WTC11 (cell line): Measurements from ENCODE around the gene GPR152. TPM values are rescaled to one million over a fixed set of nuclear protein-coding genes. Genes with fewer than 3 reads are reported as not detected.

ENCODE experiments used
- ATF1 ChIP-seq: sonication (generic); formaldehyde crosslinking; IDR thresholded peaks from 2 replicates; pipeline ENCODE4 v1.8.1; 2023; ENCODE audit warnings: mild to moderate bottlenecking, moderate library complexity, missing genetic modification reagents
- CREM ChIP-seq: sonication (generic); formaldehyde crosslinking; IDR thresholded peaks from 2 replicates; pipeline ENCODE4 v1.8.1; 2022; ENCODE audit warnings: mild to moderate bottlenecking, missing genetic modification reagents, moderate library complexity
- FOXP1 ChIP-seq: sonication (generic); formaldehyde crosslinking; IDR thresholded peaks from 2 replicates; pipeline ENCODE4 v1.8.0; 2022; ENCODE audit warnings: missing genetic modification reagents, mild to moderate bottlenecking, moderate library complexity, borderline replicate concordance
- HMGA2 ChIP-seq: fragments of 250-450 bp; sonication (Bioruptor Pico); IDR thresholded peaks from 2 replicates; pipeline ENCODE4 v1.4.0; 2021; ENCODE audit warnings: mild to moderate bottlenecking, moderate library complexity
- MXD4 ChIP-seq: fragments of 250-450 bp; sonication (Bioruptor Pico); IDR thresholded peaks from 2 replicates; pipeline ENCODE4 v1.8.0; 2021; ENCODE audit warnings: mild to moderate bottlenecking, moderate library complexity, borderline replicate concordance
- SP1 ChIP-seq: sonication (generic); formaldehyde crosslinking; conservative IDR thresholded peaks from 2 replicates; pipeline ENCODE4 v1.8.1; 2022; ENCODE audit warnings: missing genetic modification reagents
- TEAD1 ChIP-seq: sonication (generic); formaldehyde crosslinking; IDR thresholded peaks from 2 replicates; pipeline ENCODE4 v1.8.0; 2022; ENCODE audit warnings: mild to moderate bottlenecking, missing genetic modification reagents
- ZNF138 ChIP-seq: sonication (generic); formaldehyde crosslinking; conservative IDR thresholded peaks from 2 replicates; pipeline ENCODE4 v1.8.1; 2022; ENCODE audit warnings: mild to moderate bottlenecking, moderate library complexity, missing genetic modification reagents
- ZNF396 ChIP-seq: fragments of 250-450 bp; sonication (Bioruptor Pico); IDR thresholded peaks from 2 replicates; pipeline ENCODE4 v1.8.0; 2021; ENCODE audit warnings: mild to moderate bottlenecking, moderate library complexity, borderline replicate concordance
- ZNF671 ChIP-seq: fragments of 250-450 bp; sonication (Bioruptor Pico); IDR thresholded peaks from 2 replicates; pipeline ENCODE4 v1.8.0; 2021; ENCODE audit warnings: mild to moderate bottlenecking
- total RNA-seq: library from RNA; stranded (reverse); gene quantifications from 3 replicates; pipeline ENCODE4 v1.2.3, GENCODE V29; 2021
- TF ChIP-seq, protein P1 (sequence below): sonication (generic); formaldehyde crosslinking; IDR thresholded peaks from 2 replicates; pipeline ENCODE4 v1.8.0; 2022; ENCODE audit warnings: missing genetic modification reagents
- TF ChIP-seq, protein P2 (sequence below): sonication (generic); formaldehyde crosslinking; IDR thresholded peaks from 2 replicates; pipeline ENCODE4 v1.8.0; 2023; ENCODE audit warnings: missing genetic modification reagents
- TF ChIP-seq, protein P3 (sequence below): fragments of 250-450 bp; sonication (Bioruptor Pico); conservative IDR thresholded peaks from 2 replicates; pipeline ENCODE4 v1.9.0; 2021; ENCODE audit warnings: mild to moderate bottlenecking
- TF ChIP-seq, protein P4 (sequence below): sonication (generic); formaldehyde crosslinking; IDR thresholded peaks from 2 replicates; pipeline ENCODE4 v1.8.1; 2023; ENCODE audit warnings: mild to moderate bottlenecking, missing genetic modification reagents
- TF ChIP-seq, protein P5 (sequence below): fragments of 250-450 bp; sonication (Bioruptor Pico); IDR thresholded peaks from 2 replicates; pipeline ENCODE4 v1.8.0; 2021; ENCODE audit warnings: mild to moderate bottlenecking
- TF ChIP-seq, protein P6 (sequence below): sonication (generic); formaldehyde crosslinking; IDR thresholded peaks from 2 replicates; pipeline ENCODE4 v1.8.1; 2023; ENCODE audit warnings: mild to moderate bottlenecking, missing genetic modification reagents, moderate library complexity
- TF ChIP-seq, protein P7 (sequence below): sonication (generic); formaldehyde crosslinking; IDR thresholded peaks from 2 replicates; pipeline ENCODE4 v1.8.0; 2023; ENCODE audit warnings: missing genetic modification reagents, mild to moderate bottlenecking, borderline replicate concordance
- TF ChIP-seq, protein P8 (sequence below): sonication (generic); formaldehyde crosslinking; IDR thresholded peaks from 2 replicates; pipeline ENCODE4 v1.8.0; 2022; ENCODE audit warnings: mild to moderate bottlenecking, missing genetic modification reagents
- TF ChIP-seq, protein P9 (sequence below): sonication (generic); formaldehyde crosslinking; IDR thresholded peaks from 2 replicates; pipeline ENCODE4 v1.8.1; 2023; ENCODE audit warnings: mild to moderate bottlenecking, missing genetic modification reagents

GPR152 gene
- total RNA-seq, 1 experiment from 2014 or later = not detected

DNA sequence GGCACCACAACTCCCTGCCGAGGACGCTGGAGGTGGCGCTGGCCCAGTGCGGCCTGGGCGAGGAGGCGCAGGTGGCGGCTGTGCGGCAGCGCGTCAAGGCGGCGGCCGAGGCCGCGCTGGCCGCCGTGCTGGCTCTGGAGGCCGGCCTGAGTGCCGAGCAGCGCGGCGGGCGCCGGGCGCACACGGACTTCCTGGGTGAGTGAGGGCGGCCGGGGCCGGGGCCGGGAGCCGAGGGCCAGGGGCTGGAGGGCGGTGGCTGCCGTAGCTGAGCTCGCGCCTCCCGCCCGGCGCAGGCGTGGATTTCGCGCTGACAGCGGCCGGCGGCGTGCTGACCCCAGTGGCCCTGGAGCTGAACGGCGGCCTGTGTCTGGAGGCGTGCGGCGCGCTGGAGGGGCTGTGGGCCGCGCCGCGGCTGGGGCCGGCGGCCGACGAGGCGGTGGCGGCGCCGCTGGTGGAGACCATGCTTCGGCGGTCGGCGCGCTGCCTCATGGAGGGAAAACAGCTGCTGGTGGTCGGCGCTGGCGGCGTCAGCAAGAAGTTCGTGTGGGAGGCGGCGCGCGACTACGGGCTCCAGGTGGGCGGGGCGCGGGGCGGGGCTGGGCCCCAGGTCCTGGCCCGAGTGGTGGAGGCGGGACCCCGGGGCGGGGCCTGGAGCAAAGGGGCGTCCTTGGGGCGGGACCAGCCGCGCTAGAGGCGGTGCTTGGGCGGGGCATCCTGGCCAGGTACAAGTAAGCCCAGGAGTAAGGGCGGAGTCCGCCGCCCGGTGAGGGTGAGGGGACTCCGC lies 31.7 kb downstream of the GPR152 start (continued):
- TF ChIP-seq, protein P1, sequence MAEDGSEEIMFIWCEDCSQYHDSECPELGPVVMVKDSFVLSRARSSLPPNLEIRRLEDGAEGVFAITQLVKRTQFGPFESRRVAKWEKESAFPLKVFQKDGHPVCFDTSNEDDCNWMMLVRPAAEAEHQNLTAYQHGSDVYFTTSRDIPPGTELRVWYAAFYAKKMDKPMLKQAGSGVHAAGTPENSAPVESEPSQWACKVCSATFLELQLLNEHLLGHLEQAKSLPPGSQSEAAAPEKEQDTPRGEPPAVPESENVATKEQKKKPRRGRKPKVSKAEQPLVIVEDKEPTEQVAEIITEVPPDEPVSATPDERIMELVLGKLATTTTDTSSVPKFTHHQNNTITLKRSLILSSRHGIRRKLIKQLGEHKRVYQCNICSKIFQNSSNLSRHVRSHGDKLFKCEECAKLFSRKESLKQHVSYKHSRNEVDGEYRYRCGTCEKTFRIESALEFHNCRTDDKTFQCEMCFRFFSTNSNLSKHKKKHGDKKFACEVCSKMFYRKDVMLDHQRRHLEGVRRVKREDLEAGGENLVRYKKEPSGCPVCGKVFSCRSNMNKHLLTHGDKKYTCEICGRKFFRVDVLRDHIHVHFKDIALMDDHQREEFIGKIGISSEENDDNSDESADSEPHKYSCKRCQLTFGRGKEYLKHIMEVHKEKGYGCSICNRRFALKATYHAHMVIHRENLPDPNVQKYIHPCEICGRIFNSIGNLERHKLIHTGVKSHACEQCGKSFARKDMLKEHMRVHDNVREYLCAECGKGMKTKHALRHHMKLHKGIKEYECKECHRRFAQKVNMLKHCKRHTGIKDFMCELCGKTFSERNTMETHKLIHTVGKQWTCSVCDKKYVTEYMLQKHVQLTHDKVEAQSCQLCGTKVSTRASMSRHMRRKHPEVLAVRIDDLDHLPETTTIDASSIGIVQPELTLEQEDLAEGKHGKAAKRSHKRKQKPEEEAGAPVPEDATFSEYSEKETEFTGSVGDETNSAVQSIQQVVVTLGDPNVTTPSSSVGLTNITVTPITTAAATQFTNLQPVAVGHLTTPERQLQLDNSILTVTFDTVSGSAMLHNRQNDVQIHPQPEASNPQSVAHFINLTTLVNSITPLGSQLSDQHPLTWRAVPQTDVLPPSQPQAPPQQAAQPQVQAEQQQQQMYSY (CRISPR knock-in tag) = peak; percentile 46; the same call in 1 of the 2 replicates
- no peak for TF ChIP-seq ZNF671 (CRISPR knock-in tag)
- TF ChIP-seq, protein P2, sequence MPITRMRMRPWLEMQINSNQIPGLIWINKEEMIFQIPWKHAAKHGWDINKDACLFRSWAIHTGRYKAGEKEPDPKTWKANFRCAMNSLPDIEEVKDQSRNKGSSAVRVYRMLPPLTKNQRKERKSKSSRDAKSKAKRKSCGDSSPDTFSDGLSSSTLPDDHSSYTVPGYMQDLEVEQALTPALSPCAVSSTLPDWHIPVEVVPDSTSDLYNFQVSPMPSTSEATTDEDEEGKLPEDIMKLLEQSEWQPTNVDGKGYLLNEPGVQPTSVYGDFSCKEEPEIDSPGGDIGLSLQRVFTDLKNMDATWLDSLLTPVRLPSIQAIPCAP (CRISPR knock-in tag) = no peak
- TF ChIP-seq, protein P3, sequence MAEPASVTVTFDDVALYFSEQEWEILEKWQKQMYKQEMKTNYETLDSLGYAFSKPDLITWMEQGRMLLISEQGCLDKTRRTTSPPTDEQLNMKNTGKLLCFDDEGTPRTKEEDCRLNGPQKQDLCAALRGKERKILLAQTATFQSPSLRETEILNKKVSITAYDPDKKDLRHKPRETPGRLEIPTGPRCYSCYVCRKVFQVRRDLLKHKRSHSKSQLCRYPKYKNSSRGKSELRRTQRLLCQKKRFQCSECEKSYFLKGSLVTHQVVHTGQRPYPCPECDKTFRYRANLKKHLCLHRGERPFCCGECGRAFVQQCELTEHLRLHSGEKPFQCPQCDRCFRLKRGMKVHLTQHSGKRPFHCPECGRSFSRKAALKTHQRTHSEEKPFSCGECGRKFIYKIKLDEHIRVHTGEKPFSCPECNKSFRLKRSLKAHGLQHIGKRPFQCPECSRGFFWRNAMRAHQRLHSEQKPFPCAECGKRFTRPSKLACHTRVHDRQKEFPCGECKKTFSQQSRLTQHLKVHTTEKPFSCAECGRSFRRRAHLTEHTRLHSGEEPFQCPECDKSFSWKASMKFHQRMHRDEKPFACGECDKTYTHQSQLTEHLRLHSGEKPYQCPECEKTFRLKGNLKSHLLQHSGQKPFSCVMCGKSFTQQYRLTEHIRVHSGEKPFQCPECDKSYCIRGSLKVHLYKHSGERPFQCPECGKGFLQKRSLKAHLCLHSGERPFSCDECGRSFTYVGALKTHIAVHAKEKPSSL (CRISPR knock-in tag) = no peak
- TF ChIP-seq, protein P4, sequence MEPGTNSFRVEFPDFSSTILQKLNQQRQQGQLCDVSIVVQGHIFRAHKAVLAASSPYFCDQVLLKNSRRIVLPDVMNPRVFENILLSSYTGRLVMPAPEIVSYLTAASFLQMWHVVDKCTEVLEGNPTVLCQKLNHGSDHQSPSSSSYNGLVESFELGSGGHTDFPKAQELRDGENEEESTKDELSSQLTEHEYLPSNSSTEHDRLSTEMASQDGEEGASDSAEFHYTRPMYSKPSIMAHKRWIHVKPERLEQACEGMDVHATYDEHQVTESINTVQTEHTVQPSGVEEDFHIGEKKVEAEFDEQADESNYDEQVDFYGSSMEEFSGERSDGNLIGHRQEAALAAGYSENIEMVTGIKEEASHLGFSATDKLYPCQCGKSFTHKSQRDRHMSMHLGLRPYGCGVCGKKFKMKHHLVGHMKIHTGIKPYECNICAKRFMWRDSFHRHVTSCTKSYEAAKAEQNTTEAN (CRISPR knock-in tag) = no peak
- no peak for TF ChIP-seq FOXP1 (CRISPR knock-in tag)
- TF ChIP-seq, protein P5, sequence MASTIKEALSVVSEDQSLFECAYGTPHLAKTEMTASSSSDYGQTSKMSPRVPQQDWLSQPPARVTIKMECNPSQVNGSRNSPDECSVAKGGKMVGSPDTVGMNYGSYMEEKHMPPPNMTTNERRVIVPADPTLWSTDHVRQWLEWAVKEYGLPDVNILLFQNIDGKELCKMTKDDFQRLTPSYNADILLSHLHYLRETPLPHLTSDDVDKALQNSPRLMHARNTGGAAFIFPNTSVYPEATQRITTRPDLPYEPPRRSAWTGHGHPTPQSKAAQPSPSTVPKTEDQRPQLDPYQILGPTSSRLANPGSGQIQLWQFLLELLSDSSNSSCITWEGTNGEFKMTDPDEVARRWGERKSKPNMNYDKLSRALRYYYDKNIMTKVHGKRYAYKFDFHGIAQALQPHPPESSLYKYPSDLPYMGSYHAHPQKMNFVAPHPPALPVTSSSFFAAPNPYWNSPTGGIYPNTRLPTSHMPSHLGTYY (CRISPR knock-in tag) = no peak
- no peak for TF ChIP-seq HMGA2 (CRISPR knock-in tag)
- no peak for TF ChIP-seq MXD4 (CRISPR knock-in tag)
- TF ChIP-seq ZNF396 (CRISPR knock-in tag) = no peak
- peak; percentile 74; the same call in 1 of the 2 replicates for TF ChIP-seq CREM (CRISPR knock-in tag)
- no peak for TF ChIP-seq ATF1 (CRISPR knock-in tag)
- TF ChIP-seq SP1 (CRISPR knock-in tag) = peak; percentile 78
- TF ChIP-seq, protein P6, sequence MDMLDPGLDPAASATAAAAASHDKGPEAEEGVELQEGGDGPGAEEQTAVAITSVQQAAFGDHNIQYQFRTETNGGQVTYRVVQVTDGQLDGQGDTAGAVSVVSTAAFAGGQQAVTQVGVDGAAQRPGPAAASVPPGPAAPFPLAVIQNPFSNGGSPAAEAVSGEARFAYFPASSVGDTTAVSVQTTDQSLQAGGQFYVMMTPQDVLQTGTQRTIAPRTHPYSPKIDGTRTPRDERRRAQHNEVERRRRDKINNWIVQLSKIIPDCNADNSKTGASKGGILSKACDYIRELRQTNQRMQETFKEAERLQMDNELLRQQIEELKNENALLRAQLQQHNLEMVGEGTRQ = no peak
- TF ChIP-seq, protein P7, sequence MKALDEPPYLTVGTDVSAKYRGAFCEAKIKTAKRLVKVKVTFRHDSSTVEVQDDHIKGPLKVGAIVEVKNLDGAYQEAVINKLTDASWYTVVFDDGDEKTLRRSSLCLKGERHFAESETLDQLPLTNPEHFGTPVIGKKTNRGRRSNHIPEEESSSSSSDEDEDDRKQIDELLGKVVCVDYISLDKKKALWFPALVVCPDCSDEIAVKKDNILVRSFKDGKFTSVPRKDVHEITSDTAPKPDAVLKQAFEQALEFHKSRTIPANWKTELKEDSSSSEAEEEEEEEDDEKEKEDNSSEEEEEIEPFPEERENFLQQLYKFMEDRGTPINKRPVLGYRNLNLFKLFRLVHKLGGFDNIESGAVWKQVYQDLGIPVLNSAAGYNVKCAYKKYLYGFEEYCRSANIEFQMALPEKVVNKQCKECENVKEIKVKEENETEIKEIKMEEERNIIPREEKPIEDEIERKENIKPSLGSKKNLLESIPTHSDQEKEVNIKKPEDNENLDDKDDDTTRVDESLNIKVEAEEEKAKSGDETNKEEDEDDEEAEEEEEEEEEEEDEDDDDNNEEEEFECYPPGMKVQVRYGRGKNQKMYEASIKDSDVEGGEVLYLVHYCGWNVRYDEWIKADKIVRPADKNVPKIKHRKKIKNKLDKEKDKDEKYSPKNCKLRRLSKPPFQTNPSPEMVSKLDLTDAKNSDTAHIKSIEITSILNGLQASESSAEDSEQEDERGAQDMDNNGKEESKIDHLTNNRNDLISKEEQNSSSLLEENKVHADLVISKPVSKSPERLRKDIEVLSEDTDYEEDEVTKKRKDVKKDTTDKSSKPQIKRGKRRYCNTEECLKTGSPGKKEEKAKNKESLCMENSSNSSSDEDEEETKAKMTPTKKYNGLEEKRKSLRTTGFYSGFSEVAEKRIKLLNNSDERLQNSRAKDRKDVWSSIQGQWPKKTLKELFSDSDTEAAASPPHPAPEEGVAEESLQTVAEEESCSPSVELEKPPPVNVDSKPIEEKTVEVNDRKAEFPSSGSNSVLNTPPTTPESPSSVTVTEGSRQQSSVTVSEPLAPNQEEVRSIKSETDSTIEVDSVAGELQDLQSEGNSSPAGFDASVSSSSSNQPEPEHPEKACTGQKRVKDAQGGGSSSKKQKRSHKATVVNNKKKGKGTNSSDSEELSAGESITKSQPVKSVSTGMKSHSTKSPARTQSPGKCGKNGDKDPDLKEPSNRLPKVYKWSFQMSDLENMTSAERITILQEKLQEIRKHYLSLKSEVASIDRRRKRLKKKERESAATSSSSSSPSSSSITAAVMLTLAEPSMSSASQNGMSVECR (CRISPR knock-in tag) = no peak
- no peak for TF ChIP-seq ZNF138 (CRISPR knock-in tag)
- peak; percentile 51; the same call in 1 of the 2 replicates for TF ChIP-seq TEAD1 (CRISPR knock-in tag)
- TF ChIP-seq, protein P8, sequence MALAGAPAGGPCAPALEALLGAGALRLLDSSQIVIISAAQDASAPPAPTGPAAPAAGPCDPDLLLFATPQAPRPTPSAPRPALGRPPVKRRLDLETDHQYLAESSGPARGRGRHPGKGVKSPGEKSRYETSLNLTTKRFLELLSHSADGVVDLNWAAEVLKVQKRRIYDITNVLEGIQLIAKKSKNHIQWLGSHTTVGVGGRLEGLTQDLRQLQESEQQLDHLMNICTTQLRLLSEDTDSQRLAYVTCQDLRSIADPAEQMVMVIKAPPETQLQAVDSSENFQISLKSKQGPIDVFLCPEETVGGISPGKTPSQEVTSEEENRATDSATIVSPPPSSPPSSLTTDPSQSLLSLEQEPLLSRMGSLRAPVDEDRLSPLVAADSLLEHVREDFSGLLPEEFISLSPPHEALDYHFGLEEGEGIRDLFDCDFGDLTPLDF (CRISPR knock-in tag) = no peak
- TF ChIP-seq, protein P9, sequence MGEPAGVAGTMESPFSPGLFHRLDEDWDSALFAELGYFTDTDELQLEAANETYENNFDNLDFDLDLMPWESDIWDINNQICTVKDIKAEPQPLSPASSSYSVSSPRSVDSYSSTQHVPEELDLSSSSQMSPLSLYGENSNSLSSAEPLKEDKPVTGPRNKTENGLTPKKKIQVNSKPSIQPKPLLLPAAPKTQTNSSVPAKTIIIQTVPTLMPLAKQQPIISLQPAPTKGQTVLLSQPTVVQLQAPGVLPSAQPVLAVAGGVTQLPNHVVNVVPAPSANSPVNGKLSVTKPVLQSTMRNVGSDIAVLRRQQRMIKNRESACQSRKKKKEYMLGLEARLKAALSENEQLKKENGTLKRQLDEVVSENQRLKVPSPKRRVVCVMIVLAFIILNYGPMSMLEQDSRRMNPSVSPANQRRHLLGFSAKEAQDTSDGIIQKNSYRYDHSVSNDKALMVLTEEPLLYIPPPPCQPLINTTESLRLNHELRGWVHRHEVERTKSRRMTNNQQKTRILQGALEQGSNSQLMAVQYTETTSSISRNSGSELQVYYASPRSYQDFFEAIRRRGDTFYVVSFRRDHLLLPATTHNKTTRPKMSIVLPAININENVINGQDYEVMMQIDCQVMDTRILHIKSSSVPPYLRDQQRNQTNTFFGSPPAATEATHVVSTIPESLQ (CRISPR knock-in tag) = no peak
